OCI-M2 (cell line): Measurements from ENCODE around the gene MSL1.

Source experiments
- DNase-seq: peaks from one replicate; lab custom pipeline; 2025; ENCODE audit not compliant: unreplicated experiment; lab: John Stamatoyannopoulos, UW

MSL1 gene

GRCh38 chr17:40173778-40174135 lies 52.0 kb downstream of the MSL1 start:
- no peak for DNase-seq

- no peak for DNase-seq
These were observed 52.7 kb downstream of the MSL1 start for GRCh38 chr17:40174514-40174913.

- no peak for DNase-seq
These were observed 54.4 kb downstream of the MSL1 start for GRCh38 chr17:40175928-40176753.

- DNase-seq = no peak
These were observed 55.0 kb downstream of the MSL1 start for GRCh38 chr17:40176754-40177110.

- DNase-seq = no peak
These were observed 55.6 kb downstream of the MSL1 start, which contains the start of gene RAPGEFL1 for GRCh38 chr17:40177275-40177874. RAPGEFL1 (plus strand) TSS chr17:40177470; CDS start chr17:40177862, 392 bp downstream.

GRCh38 chr17:40178021-40178601 lies 56.3 kb downstream of the MSL1 start:
- no peak for DNase-seq

GRCh38 chr17:40178660-40179059 lies 56.9 kb downstream of the MSL1 start:
- DNase-seq = no peak

- no peak for DNase-seq
These were observed 58.3 kb downstream of the MSL1 start for GRCh38 chr17:40179923-40180659.

GRCh38 chr17:40180694-40181093 lies 58.9 kb downstream of the MSL1 start:
- no peak for DNase-seq

GRCh38 chr17:40181205-40181604 lies 59.4 kb downstream of the MSL1 start:
- no peak for DNase-seq

- DNase-seq = no peak
These were observed 60.8 kb downstream of the MSL1 start for GRCh38 chr17:40182606-40183005.
